OCI-M1 (cell line): Measurements from ENCODE around the gene SLC4A5.
"Not testable (repeated sequence)": the region's sequence is repeated elsewhere in the genome, so short reads cannot be mapped to it uniquely, and the experiment has no call there.

Experiments used
- DNase-seq: peaks from one replicate; lab custom pipeline; 2025; lab: John Stamatoyannopoulos, UW

Gene SLC4A5

GRCh38 chr2:74199275-74199701 is 143.9 kb downstream of the SLC4A5 start:
- DNase-seq, result no peak

DNA sequence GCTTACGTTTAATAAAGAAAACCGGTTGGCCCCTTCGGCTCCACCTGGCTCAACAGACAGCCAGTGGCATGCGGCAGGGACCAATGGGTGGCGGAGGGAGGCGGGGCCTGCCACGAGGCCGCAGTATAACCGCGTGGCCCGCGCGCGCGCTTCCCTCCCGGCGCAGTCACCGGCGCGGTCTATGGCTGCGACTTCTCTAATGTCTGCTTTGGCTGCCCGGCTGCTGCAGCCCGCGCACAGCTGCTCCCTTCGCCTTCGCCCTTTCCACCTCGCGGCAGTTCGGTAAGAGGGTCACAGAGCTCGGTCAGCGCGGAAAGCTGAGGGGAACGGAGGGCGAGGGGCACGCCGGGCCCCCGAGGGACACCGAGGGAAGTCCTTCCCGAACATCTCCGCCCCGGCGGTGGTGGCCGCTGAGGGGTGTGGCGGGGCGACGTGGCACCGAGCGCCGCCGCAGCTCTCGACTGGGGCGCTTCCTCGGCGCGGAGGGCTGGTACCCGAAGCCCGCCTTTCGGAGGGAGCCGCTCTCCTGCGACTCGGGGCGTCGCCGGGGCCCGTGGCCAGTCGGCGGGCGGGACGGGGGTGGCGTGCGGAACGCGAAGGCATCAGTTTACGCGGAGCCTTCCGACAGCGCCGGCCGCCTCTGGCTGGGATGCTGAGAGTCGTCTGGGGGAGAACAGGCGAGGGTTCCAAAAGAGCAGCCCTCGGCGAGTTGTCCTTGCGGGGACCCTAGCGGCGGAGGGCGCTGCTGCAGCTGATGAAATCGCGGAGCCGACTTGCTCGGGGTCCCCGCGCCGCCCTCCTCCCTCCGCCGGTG is 144.5 kb downstream of the SLC4A5 start, which contains the start of gene MTHFD2:
TSS of gene MTHFD2 (plus strand) at position 155 of the 814 bp plus-strand sequence. CDS start at position 182, 27 bp downstream.
- peak; percentile 97 for DNase-seq

- no peak for DNase-seq
These were observed 145.2 kb downstream of the SLC4A5 start for GRCh38 chr2:74198023-74198460.

DNA sequence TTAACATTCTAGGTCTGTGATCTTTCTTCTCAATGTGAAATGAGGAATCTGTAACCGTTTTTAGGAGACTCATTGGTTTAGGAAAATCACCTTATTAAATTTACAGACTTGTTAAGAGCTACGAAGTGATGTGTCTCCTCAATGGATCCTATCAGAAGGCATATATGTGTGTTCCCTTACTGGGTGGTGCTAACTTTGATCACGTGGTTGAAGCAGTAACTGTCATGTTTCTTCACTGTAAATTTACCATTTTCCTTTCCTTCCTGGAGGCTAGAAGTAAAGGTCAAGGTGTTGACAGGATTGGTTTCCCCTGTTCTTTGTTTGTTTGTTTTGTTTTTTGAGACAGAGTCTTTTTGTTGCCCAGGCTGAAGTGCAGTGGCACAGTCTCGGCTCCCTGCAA is 146.2 kb downstream of the SLC4A5 start:
- DNase-seq, result peak; percentile 40

DNA sequence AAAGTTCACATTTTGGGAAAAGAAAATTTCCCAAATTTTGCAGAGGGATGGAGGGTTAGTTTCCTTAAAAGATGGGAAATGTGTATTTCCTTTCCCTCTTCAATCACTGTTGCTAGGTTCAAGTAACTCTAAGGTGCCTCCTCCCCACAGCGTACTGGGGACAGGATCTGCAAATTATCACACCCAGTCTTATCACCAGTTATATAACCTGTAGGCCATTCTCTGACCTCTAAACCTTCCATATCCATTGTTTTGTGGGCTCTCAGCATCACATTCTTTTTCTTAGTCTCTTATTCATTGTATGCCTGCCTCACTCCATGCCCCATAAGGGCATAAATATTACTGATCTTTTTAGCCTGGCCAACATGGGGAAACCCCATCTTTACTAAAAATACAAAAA is 148.4 kb downstream of the SLC4A5 start:
- DNase-seq, result no peak

- DNase-seq, result no peak
These were observed 151.4 kb downstream of the SLC4A5 start for GRCh38 chr2:74191596-74192380.

GRCh38 chr2:74188696-74189095 is 154.5 kb downstream of the SLC4A5 start:
- no peak for DNase-seq

GRCh38 chr2:74188018-74188601 is 155.1 kb downstream of the SLC4A5 start:
- DNase-seq, result no peak

GRCh38 chr2:74186706-74187105 is 156.5 kb downstream of the SLC4A5 start:
- DNase-seq, result not testable (repeated sequence)

DNA sequence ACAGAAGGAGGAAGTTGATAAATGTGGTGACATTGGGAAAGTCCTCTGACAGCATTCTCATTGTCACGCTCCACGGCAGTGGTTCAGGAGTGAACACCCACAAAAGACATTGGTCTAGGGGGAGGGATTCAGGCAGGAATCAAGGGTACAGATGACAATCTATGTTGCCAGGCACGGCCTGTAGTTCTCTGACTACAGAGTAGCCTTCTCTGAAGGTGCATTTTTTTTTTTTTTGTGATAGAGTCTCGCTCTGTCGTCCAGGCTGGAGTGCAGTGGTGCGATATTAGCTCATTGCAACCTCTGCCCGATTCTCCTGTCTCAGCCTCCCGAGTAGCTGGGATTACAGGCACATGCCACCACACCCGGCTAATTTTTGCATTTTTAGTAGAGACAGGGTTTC is 157.2 kb downstream of the SLC4A5 start:
- DNase-seq, result peak; percentile 96

GRCh38 chr2:74183878-74184277 is 159.3 kb downstream of the SLC4A5 start:
- DNase-seq, result no peak

DNA sequence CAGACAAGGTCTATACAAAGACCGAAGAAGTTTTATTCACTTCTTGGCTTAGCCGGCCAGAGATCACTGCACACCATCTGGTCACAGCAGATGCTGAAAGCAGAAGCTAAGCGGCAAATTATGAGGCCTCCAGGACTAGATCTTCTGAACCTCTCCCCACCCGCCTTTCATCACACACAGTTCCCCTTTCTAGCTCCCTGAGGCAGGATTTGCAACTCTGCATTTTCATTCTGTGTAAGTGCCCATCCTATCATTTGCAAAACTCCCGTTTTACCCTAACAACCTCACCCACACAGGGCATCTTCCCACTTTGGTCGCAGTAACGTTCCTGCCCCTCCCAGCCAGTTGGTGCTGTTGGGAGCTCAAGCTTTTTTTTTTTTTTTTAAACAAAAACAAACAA is 161.5 kb downstream of the SLC4A5 start:
- DNase-seq, result peak; percentile 94

GRCh38 chr2:74179063-74179865 is 164.0 kb downstream of the SLC4A5 start:
- no peak for DNase-seq

GRCh38 chr2:74178211-74179062 is 164.8 kb downstream of the SLC4A5 start, which contains the start of gene MOB1A:
TSS of gene MOB1A (minus strand) at chr2:74178879. CDS start at chr2:74178674, 205 bp downstream.
- peak; percentile 98 for DNase-seq

GRCh38 chr2:74177696-74178095 is 165.5 kb downstream of the SLC4A5 start:
- no peak for DNase-seq

DNA sequence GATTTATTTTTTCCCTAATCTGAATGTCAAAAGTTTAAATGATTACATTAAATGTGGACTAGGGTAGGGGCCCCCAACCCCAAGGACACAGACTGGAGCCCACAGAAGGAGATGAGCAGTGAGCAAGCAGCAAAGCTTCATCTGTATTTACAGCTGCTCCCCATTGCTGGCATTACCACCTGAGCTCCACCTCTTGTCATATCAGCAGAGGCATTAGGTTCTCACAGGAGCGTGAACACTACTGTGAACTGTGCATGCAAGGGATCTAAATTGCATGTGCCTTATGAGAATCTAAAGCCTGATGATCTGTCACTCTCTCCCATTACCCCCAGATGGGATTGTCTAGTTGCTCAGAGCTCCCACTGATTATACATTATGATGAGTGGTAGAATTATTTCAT is 168.3 kb downstream of the SLC4A5 start:
- no peak for DNase-seq

- DNase-seq, result no peak
These were observed 174.5 kb downstream of the SLC4A5 start for GRCh38 chr2:74168739-74169138.
